Hematopoietic multipotent progenitor cell treated with erythropoietin and hydrocortisone succinate and interleukin-3 and kit ligand, for 8 days (in vitro differentiated cells): ENCODE data around the gene SNAP29.
"Not testable (repeated sequence)": the region's sequence is repeated elsewhere in the genome, so short reads cannot be mapped to it uniquely, and the experiment has no call there.

Experiments used
- DNase-seq: peaks from one replicate; pipeline ENCODE4 v3.0.0-alpha.2; 2015

Gene SNAP29

DNA sequence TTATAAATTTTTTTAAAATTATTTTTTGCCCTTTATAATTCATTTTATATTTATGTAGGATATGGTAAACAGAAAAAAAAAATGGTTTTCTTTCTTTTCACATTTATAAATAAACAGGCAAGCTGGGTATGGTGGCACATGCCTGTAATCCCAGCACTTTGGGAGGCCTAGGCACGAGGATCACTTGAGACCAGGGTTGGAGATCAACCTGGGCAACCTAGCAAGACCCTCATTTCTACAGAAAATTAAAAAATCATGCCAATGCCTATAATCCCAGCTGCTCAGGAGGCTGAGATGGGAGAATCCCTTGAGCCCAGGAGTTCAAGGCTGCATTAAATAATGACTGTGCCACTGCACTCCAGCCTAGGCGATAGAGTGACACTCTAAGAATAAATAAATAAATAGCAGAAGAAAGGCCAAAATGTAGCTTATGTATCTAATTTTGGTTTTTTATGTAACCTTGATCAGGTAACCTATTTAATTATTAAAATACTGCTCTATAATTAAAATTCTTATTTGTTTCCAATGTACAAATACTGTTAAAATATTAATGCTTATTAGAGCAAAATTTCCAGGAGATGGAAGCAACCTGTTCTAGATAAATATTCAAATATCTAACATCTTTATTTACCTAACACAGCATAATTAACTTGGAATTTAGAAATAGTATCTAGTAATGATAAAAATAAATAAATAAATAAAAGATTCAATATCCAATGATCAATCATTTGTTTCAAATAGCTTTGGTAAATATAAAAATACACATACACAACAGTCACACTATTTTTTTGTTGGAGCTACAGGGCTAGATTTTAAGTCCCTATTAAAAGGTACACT lies 21.6 kb upstream of the SNAP29 start:
- DNase-seq = no peak

DNA sequence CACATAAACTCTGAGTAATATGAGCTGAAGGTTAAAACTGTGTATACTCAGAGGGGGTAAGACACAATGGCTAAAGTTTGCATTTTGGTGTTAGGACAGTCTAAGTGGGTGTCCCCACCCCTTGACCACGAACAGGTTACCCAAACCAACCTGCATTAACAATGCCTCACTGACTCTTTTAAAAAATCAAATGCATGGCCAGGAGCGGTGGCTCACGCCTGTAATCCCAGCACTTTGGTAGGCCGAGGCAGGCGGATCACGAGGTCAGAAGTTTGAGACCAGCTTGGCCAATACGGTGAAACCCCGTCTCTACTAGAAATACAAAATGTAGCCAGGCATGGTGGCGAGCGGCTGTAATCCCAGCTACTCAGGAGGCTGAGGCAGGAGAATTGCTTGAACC lies 19.5 kb upstream of the SNAP29 start:
- DNase-seq = not testable (repeated sequence)

DNA sequence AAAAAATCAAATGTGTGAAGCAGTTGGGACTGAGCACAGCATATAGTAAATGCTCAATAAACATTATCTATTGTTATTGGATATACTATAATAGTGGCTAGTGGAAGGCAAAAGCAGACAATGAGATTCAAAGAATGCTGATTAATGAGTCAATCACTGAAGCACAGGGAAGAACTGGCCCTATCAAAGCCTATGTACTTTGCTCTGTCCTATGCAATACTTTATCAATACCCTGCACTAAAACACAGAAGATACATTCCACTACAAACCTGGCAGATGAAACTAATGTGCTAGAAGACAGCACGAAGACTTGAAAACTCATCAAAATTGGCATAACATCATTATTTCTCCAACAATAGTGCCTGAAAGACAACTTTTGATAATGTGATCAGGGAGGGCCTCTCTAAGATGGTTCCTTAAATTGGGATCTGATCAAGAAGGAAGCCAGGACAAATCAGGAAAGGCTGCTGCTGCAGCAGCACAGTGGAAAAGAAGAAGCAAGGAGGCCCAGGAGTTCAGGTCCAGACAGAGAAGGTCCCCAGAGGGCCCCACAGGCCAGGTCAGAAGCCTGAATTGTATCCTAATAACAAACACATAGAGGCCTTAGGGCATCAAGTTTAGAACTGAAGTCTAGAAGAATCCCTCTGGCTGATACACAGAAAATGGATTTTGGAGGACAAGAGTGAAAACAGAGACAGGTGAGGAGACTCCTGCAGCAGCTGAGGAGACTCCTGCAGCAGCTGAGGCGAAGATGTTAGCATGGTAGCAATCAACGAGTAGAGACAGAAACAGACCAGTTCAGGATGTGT lies 18.8 kb upstream of the SNAP29 start:
- no peak for DNase-seq

DNA sequence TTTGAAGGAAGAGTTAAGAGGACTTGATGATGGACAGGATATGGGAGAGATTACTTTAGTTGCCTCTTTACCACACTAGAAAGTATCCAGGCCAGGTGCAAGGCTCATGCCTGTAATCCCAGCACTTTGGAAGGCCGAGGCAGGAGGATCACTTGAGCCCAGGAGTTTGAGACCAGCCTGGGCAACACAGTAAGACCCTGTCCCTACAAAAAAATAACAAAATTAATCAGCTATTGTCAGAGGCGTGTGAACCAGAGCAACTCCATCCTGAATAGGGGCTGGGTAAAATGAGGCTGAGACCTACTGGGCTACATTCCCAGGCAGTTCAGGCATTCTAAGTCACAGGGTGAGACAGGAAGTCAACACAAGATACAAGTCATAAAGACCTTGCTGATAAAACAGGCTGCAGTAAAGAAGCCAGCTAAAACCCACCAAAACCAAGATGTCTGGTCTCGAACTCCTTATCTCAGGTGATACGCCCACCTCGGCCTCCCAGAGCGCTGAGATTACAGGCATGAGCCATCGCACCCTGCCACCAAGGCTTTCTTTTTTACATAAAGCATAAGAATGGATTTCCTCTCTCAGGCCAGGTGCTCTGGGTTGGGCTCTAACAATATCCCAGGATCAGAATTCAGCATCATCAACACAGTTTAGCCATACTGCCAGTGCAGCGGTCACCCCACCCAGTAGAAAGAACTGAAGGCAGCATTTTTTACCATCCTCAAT lies 18.0 kb upstream of the SNAP29 start:
- DNase-seq = no peak

DNA sequence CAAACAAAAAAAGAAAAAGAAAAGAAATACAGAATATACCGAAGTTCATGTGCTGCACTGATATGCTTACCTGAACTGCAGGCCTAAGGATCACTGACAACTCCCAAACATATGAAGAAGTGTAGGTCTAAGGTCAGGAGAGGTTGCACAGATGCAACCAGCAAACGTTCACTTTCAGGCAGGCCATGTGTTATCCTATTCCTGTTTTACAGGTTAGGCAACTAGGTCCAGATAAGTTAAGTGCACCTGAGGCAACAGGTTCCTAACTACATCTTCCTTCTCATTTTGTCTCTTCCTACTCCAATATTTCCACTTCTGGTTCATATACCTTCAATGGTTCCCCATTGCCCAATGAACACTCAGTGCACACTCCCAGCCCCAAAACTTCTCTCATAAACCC lies 15.3 kb upstream of the SNAP29 start:
- DNase-seq = no peak

DNA sequence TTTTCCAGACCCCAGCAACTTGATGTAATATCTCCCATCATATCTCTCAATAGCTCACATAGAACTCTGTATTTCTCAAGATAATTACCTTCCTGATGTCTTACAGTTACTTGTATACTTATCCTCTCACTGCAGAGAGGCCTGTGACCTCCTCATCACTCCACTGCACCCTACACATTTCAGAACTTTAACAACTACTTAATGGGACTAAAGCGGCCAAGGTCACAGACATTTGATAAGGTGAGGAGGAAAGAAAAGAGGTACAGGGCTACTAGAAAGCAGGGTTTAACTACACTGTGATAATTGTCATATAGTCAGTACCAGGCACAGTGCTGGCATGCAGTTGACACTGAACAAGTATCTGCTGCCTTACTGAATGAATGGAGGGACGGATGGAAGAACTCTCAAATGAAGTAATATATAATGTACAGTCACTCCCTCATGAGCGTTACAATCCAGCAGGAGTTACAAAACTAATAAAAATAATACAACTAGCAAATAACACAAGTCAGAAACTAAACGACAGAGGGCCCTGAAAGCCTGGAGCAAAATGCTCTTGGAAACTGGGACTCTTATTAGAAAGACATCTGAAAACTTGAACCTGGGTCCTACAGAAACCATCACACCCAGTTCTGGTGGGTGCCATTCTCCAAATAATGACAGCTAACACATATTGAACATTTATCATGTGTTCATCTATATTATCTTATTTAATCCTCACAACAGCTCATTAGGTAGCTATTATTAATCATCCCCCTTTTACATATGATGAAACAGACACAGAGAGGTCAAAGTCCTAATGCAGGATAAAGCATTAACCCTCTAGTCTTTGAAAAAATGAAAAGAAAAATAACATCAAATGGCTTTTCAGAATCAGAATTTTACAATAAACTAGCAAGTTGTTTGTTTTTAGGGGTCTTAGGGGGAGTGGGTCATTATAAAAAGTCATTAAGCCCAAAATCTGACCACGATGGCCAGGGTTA lies 14.5 kb upstream of the SNAP29 start:
- DNase-seq = no peak

DNA sequence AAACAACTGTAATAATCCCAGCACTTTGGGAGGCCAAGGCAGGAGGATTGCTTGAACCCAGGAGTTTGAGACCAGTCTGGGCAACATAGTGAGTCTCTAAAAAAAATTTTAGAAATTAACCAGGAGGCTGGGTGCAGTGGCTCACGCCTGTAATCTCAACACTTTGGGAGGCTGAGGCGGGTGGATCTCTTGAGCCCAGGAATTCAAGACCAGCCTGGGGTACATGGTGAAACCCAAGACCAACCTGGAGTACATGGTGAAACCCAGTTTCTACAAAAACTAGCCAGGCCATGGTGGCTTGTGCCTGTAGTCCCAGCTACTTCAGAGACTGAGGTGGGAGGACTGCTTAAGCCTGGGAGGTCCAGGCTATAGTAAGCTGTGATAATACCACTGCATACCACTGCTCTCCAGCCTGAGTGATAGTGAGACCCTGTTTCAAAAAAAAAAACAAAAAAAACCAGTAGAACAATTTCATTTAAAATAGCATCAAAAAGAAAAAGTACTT lies 11.4 kb upstream of the SNAP29 start:
- DNase-seq = no peak

DNA sequence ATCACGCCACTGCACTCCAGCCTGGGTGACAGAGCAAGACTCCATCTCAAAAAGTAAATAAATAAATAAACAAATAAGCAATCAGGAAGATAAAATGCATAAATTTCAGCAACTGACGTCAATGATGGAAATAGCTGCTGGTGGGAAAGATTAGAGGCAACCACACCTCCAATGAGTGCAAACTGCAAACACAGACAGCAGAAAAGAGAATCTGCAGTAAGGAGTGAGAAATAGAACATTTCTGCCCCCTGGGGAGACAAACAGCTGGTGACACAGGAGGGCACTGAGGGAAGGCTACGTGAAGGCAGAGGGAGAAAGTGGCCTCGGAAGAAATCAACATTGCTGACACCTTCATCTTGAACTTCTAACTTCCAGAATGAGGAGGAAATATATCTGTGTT lies 6.7 kb upstream of the SNAP29 start:
- peak; percentile 49 for DNase-seq

DNA sequence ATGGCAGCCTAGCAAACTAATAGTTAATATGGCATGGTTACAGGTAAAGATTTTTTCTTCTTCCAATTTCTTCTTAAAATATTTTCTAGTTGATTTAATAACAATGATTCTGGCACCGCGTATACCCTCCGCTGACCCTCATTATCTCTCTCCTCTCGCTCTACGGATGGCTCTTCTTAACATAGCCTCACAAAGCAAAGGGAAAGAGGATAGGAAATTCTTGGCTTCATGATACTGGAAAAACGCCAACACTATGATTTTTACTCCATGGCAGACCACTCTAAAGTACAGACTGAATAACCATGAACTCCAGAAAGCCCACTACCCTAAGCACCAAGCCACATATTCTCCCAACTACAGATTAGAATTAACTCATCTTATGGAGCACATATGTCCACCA lies 6.3 kb upstream of the SNAP29 start:
- DNase-seq = no peak

DNA sequence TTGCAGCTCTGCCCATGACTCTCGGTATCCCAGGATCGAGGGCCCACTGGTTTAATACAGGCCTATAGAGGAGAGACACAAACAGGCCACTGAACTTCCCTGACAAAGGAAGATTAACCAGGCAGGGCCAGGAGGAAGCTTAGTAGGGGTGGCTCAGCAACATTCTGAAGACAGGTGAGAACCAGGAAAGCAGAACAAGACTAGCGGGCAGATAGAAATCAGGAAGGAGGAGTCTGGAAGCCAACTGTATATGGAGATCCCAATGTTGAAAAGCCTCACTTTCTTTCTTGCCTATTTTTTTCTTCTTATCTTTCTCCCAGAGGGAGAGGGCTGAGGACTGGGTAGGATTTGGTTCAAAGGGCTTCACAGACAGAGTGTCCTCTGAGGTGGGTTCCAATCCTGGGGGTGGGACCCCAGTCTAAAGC lies 5.6 kb upstream of the SNAP29 start:
- no peak for DNase-seq

DNA sequence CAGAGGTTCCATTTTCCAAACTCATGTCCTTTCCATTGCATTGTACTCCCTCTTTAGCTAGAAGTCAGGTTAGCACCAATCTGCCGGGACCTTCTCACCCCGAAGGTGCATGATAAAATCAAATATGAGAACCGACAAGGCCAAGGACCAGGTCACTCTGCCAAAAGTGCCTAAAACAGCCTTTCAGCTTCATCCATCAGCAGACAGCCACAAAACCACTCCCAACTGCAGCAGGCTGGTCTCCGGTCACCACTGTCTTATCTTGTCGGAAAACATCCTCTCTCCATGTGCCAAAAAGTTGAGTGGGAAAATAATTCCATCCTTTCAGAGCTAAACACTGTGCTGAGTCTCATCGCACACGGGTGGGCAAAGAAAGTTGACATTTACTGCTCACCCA lies 1.6 kb upstream of the SNAP29 start:
- peak; percentile 61 for DNase-seq

DNA sequence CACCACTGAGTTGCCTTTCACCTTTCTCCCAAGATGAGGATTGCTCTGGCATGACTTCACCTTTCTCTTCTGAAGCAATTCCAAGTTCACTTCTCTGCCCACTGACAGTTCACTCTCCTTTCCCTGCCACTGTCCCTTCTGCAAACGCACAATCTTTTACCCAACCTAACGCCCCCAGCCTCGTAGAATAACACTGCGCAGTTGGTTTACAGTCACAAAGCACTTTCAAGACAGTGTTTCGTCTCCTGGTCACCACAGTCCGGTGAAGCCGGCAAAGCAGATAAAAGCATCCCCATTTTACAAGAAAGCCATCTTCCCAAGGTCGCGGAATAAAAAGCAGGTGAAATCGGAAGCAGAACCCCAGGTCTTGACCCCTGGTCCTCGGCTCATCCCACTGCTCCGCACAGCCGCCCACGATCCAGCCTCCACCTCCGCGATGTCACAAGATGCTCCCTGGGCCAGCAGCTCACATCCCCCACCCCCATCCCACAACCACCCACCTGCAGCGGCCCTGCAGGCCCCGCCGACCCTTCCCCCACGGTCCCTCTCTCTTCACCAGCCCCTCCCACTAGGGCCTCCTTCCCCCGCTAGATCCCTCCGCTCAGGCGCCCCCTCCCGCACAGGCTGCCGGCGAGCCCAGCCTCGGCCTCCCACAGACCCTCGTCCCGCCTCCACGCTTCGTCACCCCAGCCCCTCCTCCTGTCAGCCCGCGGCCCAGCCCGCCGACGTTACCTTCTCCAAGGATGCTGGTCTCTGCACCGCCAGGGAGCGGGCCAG lies 781 bp upstream of the SNAP29 start:
- peak; percentile 66 for DNase-seq

DNA sequence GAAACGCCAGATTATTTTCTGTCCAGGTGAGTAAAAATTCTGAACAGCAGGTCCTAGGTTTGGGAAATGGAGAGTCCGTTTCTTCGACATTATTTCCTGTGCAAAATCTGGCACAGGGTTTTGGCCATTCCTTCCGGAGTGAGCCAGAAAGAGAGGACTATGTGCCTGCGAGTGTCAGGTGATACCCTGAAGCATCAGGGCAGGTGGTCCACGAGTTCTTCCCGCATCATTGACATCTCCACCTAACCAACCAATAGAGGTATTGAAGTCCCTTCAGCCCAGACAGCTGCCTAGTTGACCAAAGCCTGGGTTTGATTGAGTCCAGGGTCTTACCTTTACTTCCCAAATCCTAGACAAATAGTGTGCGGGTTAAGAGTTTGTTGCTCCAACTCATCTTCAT lies 808 bp downstream of the SNAP29 start:
- DNase-seq = no peak

DNA sequence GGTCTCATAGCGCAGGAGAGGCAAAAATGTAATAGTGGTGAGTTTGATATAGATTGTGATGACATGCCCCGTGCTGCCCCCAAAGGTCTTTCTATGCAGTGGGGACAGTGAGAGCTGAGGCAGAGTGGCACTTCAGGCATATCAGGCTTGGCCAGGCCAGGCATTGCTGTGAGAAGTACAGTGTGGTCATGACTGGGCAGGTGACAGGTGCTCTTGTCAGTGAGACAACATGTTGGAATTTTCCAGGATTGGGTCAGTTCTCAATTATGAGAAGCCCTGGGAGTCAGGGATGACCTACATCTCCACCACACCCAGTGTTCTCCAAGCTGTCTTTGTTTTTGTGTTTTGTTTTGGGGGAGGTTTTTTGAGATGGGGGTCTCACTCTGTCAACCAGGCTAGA lies 3.7 kb downstream of the SNAP29 start:
- DNase-seq = no peak

DNA sequence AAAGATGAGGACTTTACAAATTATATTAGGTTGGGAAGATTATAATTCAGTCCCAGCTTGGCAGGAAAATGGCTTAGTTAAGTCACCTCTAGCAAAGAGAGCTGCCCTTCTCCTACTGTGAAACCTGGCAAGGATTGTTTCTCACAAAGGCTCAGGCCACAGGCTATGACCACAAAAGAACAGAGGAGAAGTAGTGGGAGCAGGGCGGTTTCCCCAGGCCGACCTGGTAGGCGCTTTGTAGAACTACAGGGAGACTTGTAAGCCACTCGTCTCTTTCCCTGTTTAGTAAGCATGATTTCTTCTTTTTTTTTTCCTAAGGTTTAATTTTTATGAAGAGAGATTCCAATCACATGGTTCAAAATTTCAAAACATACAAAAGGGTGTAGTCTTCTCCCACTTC lies 4.6 kb downstream of the SNAP29 start:
- DNase-seq = peak; percentile 19

DNA sequence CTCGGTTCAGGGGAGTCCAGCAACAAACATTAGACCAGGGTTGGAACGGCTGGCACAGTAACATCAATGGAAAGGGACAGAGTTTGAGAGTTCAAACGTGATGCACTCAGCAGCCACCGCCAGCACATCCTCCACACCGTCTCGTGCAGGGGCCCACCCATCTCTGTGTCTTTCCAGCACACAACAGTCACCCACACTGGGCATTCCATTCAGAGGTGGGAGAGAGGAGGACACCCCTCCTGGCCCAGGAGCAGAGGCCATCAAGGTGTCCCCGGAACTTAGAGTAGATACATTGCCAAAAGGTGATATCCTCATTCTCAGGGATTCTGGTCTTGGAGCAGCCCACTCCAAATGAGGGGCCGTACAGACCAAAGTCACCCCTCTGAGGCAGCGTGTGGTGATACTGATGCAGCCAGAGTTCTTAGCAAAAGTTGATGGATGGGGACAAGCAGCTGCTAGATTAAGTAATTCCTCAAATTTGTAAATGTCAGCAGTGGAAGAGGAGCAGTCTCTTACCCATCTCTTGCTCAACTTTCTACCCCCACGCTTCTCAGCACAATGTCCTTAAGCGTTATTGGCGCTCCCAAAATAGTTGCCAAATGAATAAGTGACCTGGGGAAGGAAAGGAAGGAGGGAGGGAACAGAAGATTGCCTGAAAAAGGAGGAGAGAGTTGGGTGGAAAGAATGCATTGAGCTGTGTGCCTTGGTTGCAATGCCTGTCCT lies 5.5 kb downstream of the SNAP29 start:
- no peak for DNase-seq

DNA sequence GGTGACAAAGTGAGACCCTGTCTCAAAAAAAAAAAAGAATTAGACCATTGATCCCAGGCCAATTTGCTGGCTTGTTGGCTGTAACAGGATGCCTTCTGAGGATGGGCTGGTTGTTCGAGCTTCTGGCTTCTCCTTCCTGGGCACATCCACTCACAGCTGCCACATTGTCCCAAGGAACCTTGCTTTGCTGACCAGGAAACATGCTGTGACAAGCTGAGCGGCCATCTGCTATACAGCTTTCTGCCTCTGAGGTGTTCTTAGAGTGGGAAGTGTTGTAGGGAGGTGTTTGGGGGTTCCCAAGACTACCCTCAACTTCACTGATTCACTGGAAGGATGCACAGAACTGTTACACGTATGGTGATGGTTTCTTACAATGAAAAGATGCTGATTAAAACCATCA lies 6.5 kb downstream of the SNAP29 start:
- DNase-seq = no peak

DNA sequence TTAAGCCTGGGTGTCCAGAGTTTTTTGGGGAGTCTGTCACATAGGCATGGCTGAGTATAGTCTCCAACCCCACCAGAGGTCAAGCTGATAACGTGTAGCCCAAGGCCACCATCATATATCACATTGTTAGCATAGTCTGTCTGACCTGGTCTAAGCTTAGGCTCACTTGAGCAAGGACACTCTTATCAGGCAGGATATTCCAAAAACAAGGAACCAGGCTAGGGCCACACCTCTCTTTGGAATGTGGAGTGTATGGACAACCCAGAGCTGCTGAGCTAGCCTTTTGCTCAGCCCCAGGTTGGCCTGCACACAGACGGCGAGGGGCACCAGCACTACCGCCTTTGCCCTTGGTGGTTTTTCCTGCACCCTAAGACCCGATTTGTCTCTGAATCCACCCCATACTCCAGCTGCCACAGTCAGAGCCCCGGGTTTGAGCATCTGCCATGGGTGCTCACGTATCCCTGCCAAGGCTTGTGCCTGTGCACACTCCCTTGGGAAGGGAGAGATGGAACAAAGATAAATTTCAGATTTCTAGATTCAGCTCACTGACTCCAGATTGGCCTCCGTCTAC lies 7.2 kb downstream of the SNAP29 start:
- no peak for DNase-seq

DNA sequence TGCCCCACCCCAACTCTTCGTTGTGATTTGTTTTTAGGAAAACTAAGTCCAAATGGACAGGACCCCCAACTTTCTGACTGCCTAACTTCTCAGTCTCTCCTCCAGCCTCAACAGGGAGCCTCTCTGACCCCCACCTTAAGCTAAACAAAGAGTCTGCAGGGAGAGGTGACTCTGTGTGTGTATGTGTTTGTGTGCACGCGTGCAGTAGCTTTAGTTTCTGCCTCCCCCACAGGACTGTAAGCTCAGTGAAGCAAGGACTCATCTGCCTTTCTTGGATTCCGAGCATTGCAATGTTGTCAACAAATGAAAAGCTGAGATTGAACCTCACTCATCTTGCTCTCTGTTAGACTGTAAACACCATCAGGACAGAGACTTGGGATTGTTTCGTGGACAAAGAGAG lies 7.9 kb downstream of the SNAP29 start:
- no peak for DNase-seq
